H1 (cell line): ENCODE measurements around the gene JPH3. TPM values are rescaled to one million over a fixed set of nuclear protein-coding genes. Genes with fewer than 3 reads are reported as not detected.

Experiments
- CTCF ChIA-PET: fragments of 300-600 bp; sonication (Branson Sonifier 250); formaldehyde crosslinking; loops from one replicate; lab custom pipeline; 2021; ENCODE audit not compliant: partially characterized antibody; lab: Charles Lee
- POLR2A ChIA-PET: fragments of 300-600 bp; sonication (Branson Sonifier 250); formaldehyde crosslinking; loops from one replicate; lab custom pipeline; 2021; ENCODE audit warnings: inconsistent platforms; ENCODE audit not compliant: partially characterized antibody; lab: Charles Lee
- DNase-seq, 2 experiments: peaks; one replicate each; pipeline versions ENCODE4 v3.0.0 to v3.0.0-alpha.2; 2010 to 2022; ENCODE audit warnings: low spot score in 2 of 2, low read depth in 1 of 2, mixed read lengths in 1 of 2
- FAIRE-seq: peaks from 2 replicates; lab custom pipeline; 2011; peaks lifted over from hg19 to GRCh38; lab: Jason Lieb, UNC
- H2AFZ ChIP-seq: 2 replicates; pipeline ENCODE4 v1.8.1; 2012; ENCODE audit warnings: low read length, inconsistent platforms
- H2AK5ac ChIP-seq: 2 replicates; pipeline ENCODE4 v1.6.1; 2013; ENCODE audit warnings: low read depth, low read length
- H2BK120ac ChIP-seq: replicated peaks from 2 replicates; pipeline ENCODE3; 2013; ENCODE audit warnings: low read depth, low read length, inconsistent platforms
- H2BK12ac ChIP-seq: 2 replicates; pipeline ENCODE4 v1.6.1; 2013; ENCODE audit warnings: low read depth, low read length
- H2BK15ac ChIP-seq: 2 replicates; pipeline ENCODE4 v1.6.1; 2013; ENCODE audit warnings: low read length
- H2BK20ac ChIP-seq: 2 replicates; pipeline ENCODE4 v1.6.1; 2013; ENCODE audit warnings: low read length
- H2BK5ac ChIP-seq: 2 replicates; pipeline ENCODE4 v1.6.1; 2013; ENCODE audit warnings: low read depth, low read length
- H3K14ac ChIP-seq: 2 replicates; pipeline ENCODE4 v1.6.1; 2013; ENCODE audit warnings: inconsistent platforms; ENCODE audit not compliant: insufficient read length
- H3K18ac ChIP-seq: 2 replicates; pipeline ENCODE4 v1.6.1; 2013; ENCODE audit warnings: low read length; ENCODE audit errors: extremely low read depth
- H3K23ac ChIP-seq: 2 replicates; pipeline ENCODE4 v1.6.1; 2013; ENCODE audit warnings: inconsistent platforms; ENCODE audit not compliant: insufficient read length
- H3K23me2 ChIP-seq: 2 replicates; pipeline ENCODE4 v1.6.1; 2013; ENCODE audit warnings: low read depth, low read length
- H3K27ac ChIP-seq: 2 replicates; pipeline ENCODE4 v1.6.1; 2011; ENCODE audit warnings: low read depth, low read length, inconsistent platforms
- H3K27me3 ChIP-seq, 4 experiments: replicated peaks in 1 of 4; 1 replicate in 1 of 4; 2 replicates in 3 of 4; pipeline versions ENCODE4 v1.6.1 to v1.8.1; 2011 to 2013; ENCODE audit warnings: low read length in 3 of 4, mild to moderate bottlenecking in 3 of 4, inconsistent platforms in 2 of 4, mixed read lengths in 2 of 4, moderate library complexity in 1 of 4; ENCODE audit not compliant: control insufficient read depth in 3 of 4, insufficient read depth in 3 of 4; ENCODE audit errors: extremely low read depth in 1 of 4
- H3K36me3 ChIP-seq, 4 experiments: 2 replicates each; pipeline versions ENCODE4 v1.6.1 to v1.8.1; 2011 to 2013; ENCODE audit warnings: mild to moderate bottlenecking in 4 of 4, low read length in 3 of 4, moderate library complexity in 2 of 4, control low read depth in 1 of 4, inconsistent platforms in 1 of 4; ENCODE audit not compliant: insufficient read depth in 4 of 4, control insufficient read depth in 2 of 4
- H3K4ac ChIP-seq: replicated peaks from 2 replicates; pipeline ENCODE3; 2013; ENCODE audit warnings: low read length, low read depth, mixed read lengths, inconsistent platforms; ENCODE audit not compliant: insufficient read length
- H3K4me1 ChIP-seq, 4 experiments: replicated peaks in 1 of 4; 1 replicate in 1 of 4; 2 replicates in 3 of 4; pipeline versions ENCODE4 v1.6.1 to v1.8.1; 2011 to 2013; ENCODE audit warnings: low read length in 3 of 4, inconsistent platforms in 2 of 4, mixed read lengths in 1 of 4; ENCODE audit not compliant: insufficient read depth in 4 of 4, control insufficient read depth in 3 of 4
- H3K4me2 ChIP-seq, 2 experiments: 2 replicates each; pipeline versions ENCODE4 v1.6.1 to v1.8.1; 2011 to 2013; ENCODE audit warnings: low read depth in 2 of 2, low read length in 2 of 2, control low read depth in 1 of 2, inconsistent platforms in 1 of 2, mild to moderate bottlenecking in 1 of 2; ENCODE audit not compliant: insufficient read depth in 1 of 2
- H3K4me3 ChIP-seq, 4 experiments: fragments of 200-600, 300-600 bp in 1 of 4; sonication (generic), shearing (Covaris generic), sonication (Bioruptor Twin) in 1 of 4; 2 replicates each; pipeline versions ENCODE4 v1.5.1 to v1.8.1; 2011 to 2016; ENCODE audit warnings: low read length in 4 of 4, low read depth in 3 of 4, control low read depth in 2 of 4, inconsistent platforms in 2 of 4, mild to moderate bottlenecking in 2 of 4, mixed read lengths in 1 of 4, moderate library complexity in 1 of 4; ENCODE audit not compliant: insufficient read depth in 2 of 4; ENCODE audit errors: extremely low read depth in 1 of 4
- H3K56ac ChIP-seq: replicated peaks from 2 replicates; pipeline ENCODE3; 2013; ENCODE audit warnings: low read depth, mild to moderate bottlenecking, mixed read lengths, low read length, inconsistent platforms; ENCODE audit not compliant: insufficient read length
- H3K79me1 ChIP-seq: 2 replicates; pipeline ENCODE4 v1.6.1; 2013; ENCODE audit warnings: low read depth, low read length, control low read depth
- H3K79me2 ChIP-seq, 2 experiments: 2 replicates each; pipeline versions ENCODE4 v1.6.1 to v1.8.1; 2012 to 2013; ENCODE audit warnings: low read length in 2 of 2, mild to moderate bottlenecking in 2 of 2, inconsistent platforms in 1 of 2; ENCODE audit not compliant: insufficient read depth in 2 of 2, control insufficient read depth in 1 of 2
- H3K9ac ChIP-seq, 4 experiments: replicated peaks in 1 of 4; 1 replicate in 1 of 4; 2 replicates in 3 of 4; pipeline versions ENCODE4 v1.6.1 to v1.8.1; 2011 to 2013; ENCODE audit warnings: low read depth in 3 of 4, low read length in 3 of 4, control low read depth in 2 of 4, mild to moderate bottlenecking in 2 of 4, moderate library complexity in 2 of 4, inconsistent platforms in 1 of 4; ENCODE audit errors: extremely low read depth in 1 of 4
- H3K9me3 ChIP-seq, 2 experiments: 2 replicates each; pipeline versions ENCODE4 v1.6.1 to v1.8.1; 2012 to 2013; ENCODE audit warnings: mild to moderate bottlenecking in 2 of 2, moderate library complexity in 2 of 2, control low read depth in 1 of 2, inconsistent platforms in 1 of 2, low read depth in 1 of 2, low read length in 1 of 2, mixed read lengths in 1 of 2; ENCODE audit not compliant: insufficient read depth in 2 of 2
- H4K20me1 ChIP-seq, 2 experiments: replicated peaks in 1 of 2; 2 replicates each; pipeline versions ENCODE3 to v1.8.1; 2011 to 2013; ENCODE audit warnings: inconsistent platforms in 2 of 2, low read length in 2 of 2, mild to moderate bottlenecking in 1 of 2; ENCODE audit not compliant: insufficient read depth in 2 of 2, control insufficient read depth in 1 of 2
- H4K5ac ChIP-seq: 2 replicates; pipeline ENCODE4 v1.6.1; 2013; ENCODE audit warnings: low read length, low read depth, mixed read lengths, inconsistent platforms; ENCODE audit not compliant: insufficient read length
- H4K8ac ChIP-seq: 2 replicates; pipeline ENCODE4 v1.8.0; 2013; ENCODE audit warnings: mild to moderate bottlenecking, moderate library complexity, low read length, inconsistent platforms; ENCODE audit not compliant: insufficient read depth; ENCODE audit errors: extremely low read depth
- H4K91ac ChIP-seq: replicated peaks from 2 replicates; pipeline ENCODE3; 2013; ENCODE audit warnings: low read length, mixed read lengths, inconsistent platforms; ENCODE audit not compliant: insufficient read length
- CBX8 ChIP-seq: fragments of 300-800, 300-1000 bp; sonication (generic); IDR thresholded peaks from 2 replicates; pipeline ENCODE4 v1.7.1; 2016; ENCODE audit warnings: low read depth, low read length, borderline replicate concordance
- CHD2 ChIP-seq: IDR thresholded peaks from 2 replicates; pipeline ENCODE4 v1.6.1; 2012; ENCODE audit warnings: low read length, improper control_type of control experiment
- CTCF ChIP-seq, 3 experiments: IDR thresholded peaks; 1 replicate in 2 of 3; 2 replicates in 1 of 3; pipeline versions ENCODE4 v1.5.1 to v1.6.1; 2011; ENCODE audit warnings: low read length in 3 of 3, mild to moderate bottlenecking in 3 of 3, inconsistent platforms in 2 of 3, low read depth in 1 of 3, moderate library complexity in 1 of 3; ENCODE audit not compliant: insufficient read depth in 1 of 3; ENCODE audit errors: control extremely low read depth in 1 of 3
- KDM1A ChIP-seq: fragments of 200-600, 300-600 bp; sonication (generic); IDR thresholded peaks from 2 replicates; pipeline ENCODE4 v1.7.1; 2016; ENCODE audit warnings: mild to moderate bottlenecking, low read length, borderline replicate concordance
- POLR2AphosphoS5 ChIP-seq: IDR thresholded peaks from 2 replicates; pipeline ENCODE4 v1.6.1; 2011; ENCODE audit warnings: low read depth, low read length
- RNF2 ChIP-seq: fragments of 200-900, 300-1000 bp; sonication (generic); IDR thresholded peaks from 2 replicates; pipeline ENCODE4 v1.7.1; 2016; ENCODE audit warnings: borderline replicate concordance, low read depth, mild to moderate bottlenecking, antibody characterized with exemption, low read length; ENCODE audit not compliant: poor library complexity, severe bottlenecking; ENCODE audit errors: missing control alignments
- TAF1 ChIP-seq: IDR thresholded peaks from 2 replicates; pipeline ENCODE4 v1.6.1; 2011; ENCODE audit warnings: mild to moderate bottlenecking, low read depth, low read length
- ZNF274 ChIP-seq: IDR thresholded peaks from 2 replicates; pipeline ENCODE4 v1.7.0; 2012; ENCODE audit warnings: low read length, borderline replicate concordance; ENCODE audit errors: extremely low read depth
- WGBS, 2 experiments: shearing (Covaris generic) in 1 of 2; methylation state at CpG; one replicate each; pipeline versions ENCODE4 v1.1.6 to v1.1.7; 2013 to 2015; ENCODE audit warnings: low lambda C conversion rate in 2 of 2, mixed read lengths in 2 of 2, inconsistent platforms in 1 of 2, low coverage in 1 of 2, missing lambda C conversion rate in 1 of 2; ENCODE audit not compliant: insufficient replicate concordance in 2 of 2, insufficient coverage in 1 of 2, insufficient read length in 1 of 2; ENCODE audit errors: extremely low coverage in 1 of 2, missing lambda C conversion rate in 1 of 2; 5-methylcytosine and 5-hydroxymethylcytosine counted together
- polyA plus RNA-seq, 7 experiments: library from polyadenylated mRNA; depleted of rRNA in 3 of 7; stranded (reverse) in 5 of 7; unstranded in 2 of 7; fragments of >200 nt in 5 of 7; fragments of 200-250 nt in 2 of 7; gene quantifications; 1 replicate in 5 of 7; 2 replicates in 1 of 7; 4 replicates in 1 of 7; pipeline versions ENCODE4 v1.2.1 to v1.2.3, GENCODE V29; 2011 to 2013; ENCODE audit warnings: missing spikeins in 2 of 7, mixed read lengths in 2 of 7
- total RNA-seq: library from RNA; stranded (reverse); fragmentation: NEBNext Ultra II Directional; extraction: Animal tissue kit (Norgen Biotek cat#: 25700); gene quantifications from 2 replicates; pipeline ENCODE4 v1.2.1, GENCODE V29; 2021

The JPH3 gene
- total and polyA plus RNA-seq, 2 of the 8 experiments (the other 6 are each of a cell fraction or from before 2014, with no cell fraction given) = 10.3 to 28.3 TPM

DNA sequence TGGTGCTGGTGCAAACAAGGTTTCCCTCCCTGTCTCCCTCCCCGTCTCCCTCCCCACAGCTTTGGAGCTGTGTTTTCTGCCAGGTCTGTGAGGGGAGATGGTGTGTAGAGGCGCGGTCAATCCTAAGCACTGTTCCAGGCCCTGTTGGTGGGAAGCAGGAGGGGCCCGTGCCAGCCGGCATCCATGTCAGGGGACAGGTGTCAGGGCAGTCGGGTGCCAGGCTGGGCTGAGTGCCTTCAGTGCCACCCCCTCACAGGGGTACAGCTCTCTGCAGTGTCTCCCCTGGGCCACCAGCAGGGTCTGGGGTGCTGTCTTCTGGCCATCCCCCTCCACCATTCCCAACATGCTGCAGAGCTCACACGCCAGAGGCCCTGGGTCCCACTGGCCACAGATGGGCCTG, 89.9 kb downstream of the JPH3 start:
- H2AFZ ChIP-seq = no peak overlapping the region
- H3K23ac ChIP-seq = no peak overlapping the region
- no peak overlapping the region for H3K56ac ChIP-seq
- no peak overlapping the region for H3K27ac ChIP-seq
- H3K14ac ChIP-seq = no peak overlapping the region
- no peaks in the 10 kb centered on the region for H3K79me1 ChIP-seq
- no peak overlapping the region for H3K9ac ChIP-seq
- H3K18ac ChIP-seq = no peak overlapping the region
- H3K23me2 ChIP-seq = no peaks in the 10 kb centered on the region
- H2AK5ac ChIP-seq = no peak overlapping the region
- no peak overlapping the region for H2BK12ac ChIP-seq
- no peak overlapping the region for H2BK20ac ChIP-seq
- WGBS, 2 experiments = 89% methylated on average over 7 of the region's 7 CpGs; no CpG with 5 or more reads in 1 of the 2 experiments
- no peak overlapping the region for H4K5ac ChIP-seq
- H2BK15ac ChIP-seq = no peak overlapping the region
- FAIRE-seq = no peak
- POLR2A ChIA-PET = interaction anchor here (0.6 to 1.1 kb wide), 3 partner anchors 19 to 209 kb away, joined by 3 read pairs; partner anchors contain the start of gene KLHDC4
- no peak overlapping the region for H4K8ac ChIP-seq
- no peak overlapping the region for H2BK120ac ChIP-seq
- TF ChIP-seq CTCF (IDR thresholded peaks at IDR 0.05; ENCODE audit: control extremely low read depth in 1 of 3, insufficient read depth in 1 of 3, low read depth in 1 of 3, low read length in 3 of 3) = no peak
- no peak for TF ChIP-seq CBX8
- no peak for TF ChIP-seq ZNF274
- no peak for TF ChIP-seq RNF2
- no peak for TF ChIP-seq CHD2
- TF ChIP-seq POLR2AphosphoS5 = no peak; the same call in 1 of the 2 replicates
- TF ChIP-seq KDM1A = no peak
- no peak for TF ChIP-seq TAF1
- TF ChIP-seq, all 59 proteins: peak for 0
- no peak overlapping the region for H3K4me2 ChIP-seq
- no peak for DNase-seq
- H3K4me3 ChIP-seq = no peak overlapping the region
- no peaks in the 10 kb centered on the region for H3K79me2 ChIP-seq
- H3K27me3 ChIP-seq = no peaks in the 10 kb centered on the region
- CTCF ChIA-PET = interaction anchor here (0.5 to 6.6 kb wide), 8 partner anchors 10 to 1955 kb away, joined by 3 to 47 read pairs (median 4); no protein-coding TSS in a partner anchor
- no peak overlapping the region for H3K4ac ChIP-seq
- H3K4me1 ChIP-seq = no peaks in the 10 kb centered on the region; a peak in 1 of 7 replicates
- peaks cover 7 to 14% of the 10 kb centered on the region in 2 experiments for H4K20me1 ChIP-seq
- peaks cover 4 to 33% (median 13%) of the 10 kb centered on the region in 4 experiments; a peak in 6 of 8 replicates for H3K36me3 ChIP-seq
- no peak overlapping the region for H4K91ac ChIP-seq
- H2BK5ac ChIP-seq = no peak overlapping the region
- H3K9me3 ChIP-seq = no peaks in the 10 kb centered on the region
